HEK293T (cell line): ENCODE measurements around the gene MRPS9.

Source experiments
- ARNT ChIP-seq: fragments of 450-650 bp; IDR thresholded peaks from 2 replicates; pipeline ENCODE4 v1.6.1; 2017; ENCODE audit warnings: mild to moderate bottlenecking
- BHLHE40 ChIP-seq: fragments of 450-650 bp; IDR thresholded peaks from 2 replicates; pipeline ENCODE4 v1.6.1; 2016; ENCODE audit warnings: mild to moderate bottlenecking, moderate library complexity, borderline replicate concordance
- FOXM1 ChIP-seq: fragments of 450-650 bp; IDR thresholded peaks from 2 replicates; pipeline ENCODE4 v1.6.1; 2017; ENCODE audit warnings: mild to moderate bottlenecking, borderline replicate concordance
- LEF1 ChIP-seq: fragments of 450-650 bp; IDR thresholded peaks from 2 replicates; pipeline ENCODE4 v1.6.1; 2017; ENCODE audit warnings: mild to moderate bottlenecking, borderline replicate concordance
- SP1 ChIP-seq: fragments of 450-650 bp; IDR thresholded peaks from 2 replicates; pipeline ENCODE4 v1.6.1; 2017
- TARDBP ChIP-seq: fragments of 450-650 bp; IDR thresholded peaks from 2 replicates; pipeline ENCODE4 v1.6.1; 2016
- ZNF384 ChIP-seq: fragments of 450-650 bp; IDR thresholded peaks from 2 replicates; pipeline ENCODE4 v1.6.1; 2016

DNA sequence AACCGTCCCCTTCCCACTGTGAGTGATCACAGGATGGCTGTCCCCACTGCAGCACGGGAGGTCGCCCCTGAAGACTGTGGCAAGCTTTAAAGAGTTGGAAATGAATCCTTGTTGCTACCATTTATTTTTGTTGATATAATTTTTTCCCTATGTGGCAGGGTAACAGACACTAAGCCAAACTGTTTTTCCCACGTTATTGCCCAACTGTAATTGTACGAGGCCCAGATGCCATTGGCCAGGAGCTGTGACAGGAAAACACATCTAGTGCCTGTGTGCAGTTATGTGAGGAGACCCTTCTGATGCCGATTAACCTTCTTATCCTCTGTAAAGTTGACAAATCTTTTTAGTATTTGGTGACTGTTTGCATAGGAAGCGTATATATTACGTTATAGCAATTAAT, 44.2 kb downstream of the MRPS9 start:
- TF ChIP-seq BHLHE40 (no peak), FOXM1 (no peak), LEF1 (no peak), SP1 (no peak), TARDBP (no peak), ZNF384 (no peak), ARNT (no peak)
